GM21529 (cell line): ENCODE results near the gene ZDHHC13.

Experiments used
- ATAC-seq: cut with Tn5 transposase; IDR thresholded peaks from one replicate; pipeline ENCODE4 v1.9.1; 2021; ENCODE audit not compliant: unreplicated experiment

Gene ZDHHC13

GRCh38 chr11:19164230-19164855 is 47.4 kb downstream of the ZDHHC13 start:
- ATAC-seq: no peak

GRCh38 chr11:19164881-19165280 is 47.9 kb downstream of the ZDHHC13 start:
- ATAC-seq: no peak

- ATAC-seq: no peak
Observed at GRCh38 chr11:19168090-19168489, 51.1 kb downstream of the ZDHHC13 start.

- ATAC-seq: no peak
Observed at GRCh38 chr11:19173004-19173689, 56.2 kb downstream of the ZDHHC13 start.

- no peak for ATAC-seq
Observed at GRCh38 chr11:19173964-19174638, 57.1 kb downstream of the ZDHHC13 start.

- no peak for ATAC-seq
Observed at GRCh38 chr11:19176629-19177186, 59.7 kb downstream of the ZDHHC13 start.

GRCh38 chr11:19181531-19182261 is 64.7 kb downstream of the ZDHHC13 start:
- ATAC-seq: no peak

GRCh38 chr11:19183646-19184045 is 66.7 kb downstream of the ZDHHC13 start:
- ATAC-seq: no peak

GRCh38 chr11:19185036-19185435 is 68.1 kb downstream of the ZDHHC13 start:
- no peak for ATAC-seq

- ATAC-seq: no peak
Observed at GRCh38 chr11:19185516-19186052, 68.6 kb downstream of the ZDHHC13 start.

GRCh38 chr11:19187114-19187832 is 70.3 kb downstream of the ZDHHC13 start:
- ATAC-seq: no peak

GRCh38 chr11:19187833-19188258 is 70.9 kb downstream of the ZDHHC13 start:
- ATAC-seq: no peak

- no peak for ATAC-seq
Observed at GRCh38 chr11:19191530-19192169, 74.7 kb downstream of the ZDHHC13 start.

GRCh38 chr11:19193916-19194315 is 76.9 kb downstream of the ZDHHC13 start:
- ATAC-seq: no peak

- ATAC-seq: no peak
Observed at GRCh38 chr11:19194620-19195308, 77.8 kb downstream of the ZDHHC13 start.

- no peak for ATAC-seq
Observed at GRCh38 chr11:19196432-19196831, 79.5 kb downstream of the ZDHHC13 start.

- no peak for ATAC-seq
Observed at GRCh38 chr11:19199048-19199447, 82.1 kb downstream of the ZDHHC13 start.

- ATAC-seq: no peak
Observed at GRCh38 chr11:19199771-19200170, 82.8 kb downstream of the ZDHHC13 start.
